ENCODE data around the gene PON1. TPM values are rescaled to one million over a fixed set of nuclear protein-coding genes. Genes with fewer than 3 reads are reported as not detected.
A peak's percentile ranks its signal among the peaks of the same experiment; 100 is the strongest.

The PON1 gene
- polyA plus RNA-seq, 1 donor from 2014 or later, result 0.25 TPM

DNA sequence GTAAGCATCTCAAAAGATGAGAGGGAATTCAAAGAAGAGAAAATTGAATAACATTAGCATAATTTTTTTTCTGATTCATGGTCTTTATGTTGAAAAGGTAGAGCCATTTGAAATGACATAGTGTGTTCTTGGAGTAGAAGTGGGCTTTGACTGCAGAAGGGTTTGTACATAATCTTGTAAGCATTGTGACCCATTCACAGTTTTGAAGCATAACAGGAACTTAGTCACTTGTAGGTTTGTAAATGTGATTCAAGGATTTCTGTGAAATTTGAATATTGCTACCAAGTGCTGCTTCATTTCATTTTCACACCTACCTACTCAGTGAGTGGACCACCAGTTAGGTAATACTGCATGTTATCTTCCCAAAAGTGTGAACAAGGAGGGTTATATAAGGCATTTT, 68.6 kb downstream of the PON1 start:
- no peak overlapping the region for H3K4me3 ChIP-seq (ENCODE audit: low read length)
- H3F3A ChIP-seq (ENCODE audit: insufficient read depth, low read length, poor library complexity, severe bottlenecking), result no peaks in the 10 kb centered on the region
- H3K36me3 ChIP-seq (ENCODE audit: insufficient read depth, low read length), result no peaks in the 10 kb centered on the region
- no peaks in the 10 kb centered on the region for H4K20me1 ChIP-seq (ENCODE audit: insufficient read depth)
- no peak overlapping the region for H2AFZ ChIP-seq (ENCODE audit: low read depth, low read length)
- TF ChIP-seq EP300 (conservative IDR thresholded peaks at IDR 0.05; ENCODE audit: poor library complexity, severe bottlenecking) (no peak), POLR2AphosphoS5 (IDR thresholded peaks at IDR 0.05) (no peak), TAF1 (IDR thresholded peaks at IDR 0.05; ENCODE audit: low read depth) (no peak), RAD21 (conservative IDR thresholded peaks at IDR 0.05) (no peak), EZH2 (IDR thresholded peaks at IDR 0.05; ENCODE audit: borderline replicate concordance, insufficient read depth, low read length, poor library complexity, severe bottlenecking) (no peak), SMC3 (conservative IDR thresholded peaks at IDR 0.05; ENCODE audit: poor library complexity) (no peak)
- TF ChIP-seq, protein P1, sequence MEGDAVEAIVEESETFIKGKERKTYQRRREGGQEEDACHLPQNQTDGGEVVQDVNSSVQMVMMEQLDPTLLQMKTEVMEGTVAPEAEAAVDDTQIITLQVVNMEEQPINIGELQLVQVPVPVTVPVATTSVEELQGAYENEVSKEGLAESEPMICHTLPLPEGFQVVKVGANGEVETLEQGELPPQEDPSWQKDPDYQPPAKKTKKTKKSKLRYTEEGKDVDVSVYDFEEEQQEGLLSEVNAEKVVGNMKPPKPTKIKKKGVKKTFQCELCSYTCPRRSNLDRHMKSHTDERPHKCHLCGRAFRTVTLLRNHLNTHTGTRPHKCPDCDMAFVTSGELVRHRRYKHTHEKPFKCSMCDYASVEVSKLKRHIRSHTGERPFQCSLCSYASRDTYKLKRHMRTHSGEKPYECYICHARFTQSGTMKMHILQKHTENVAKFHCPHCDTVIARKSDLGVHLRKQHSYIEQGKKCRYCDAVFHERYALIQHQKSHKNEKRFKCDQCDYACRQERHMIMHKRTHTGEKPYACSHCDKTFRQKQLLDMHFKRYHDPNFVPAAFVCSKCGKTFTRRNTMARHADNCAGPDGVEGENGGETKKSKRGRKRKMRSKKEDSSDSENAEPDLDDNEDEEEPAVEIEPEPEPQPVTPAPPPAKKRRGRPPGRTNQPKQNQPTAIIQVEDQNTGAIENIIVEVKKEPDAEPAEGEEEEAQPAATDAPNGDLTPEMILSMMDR (IDR thresholded peaks at IDR 0.05; ENCODE audit: poor library complexity, severe bottlenecking), result no peak
- TF ChIP-seq, protein P2, sequence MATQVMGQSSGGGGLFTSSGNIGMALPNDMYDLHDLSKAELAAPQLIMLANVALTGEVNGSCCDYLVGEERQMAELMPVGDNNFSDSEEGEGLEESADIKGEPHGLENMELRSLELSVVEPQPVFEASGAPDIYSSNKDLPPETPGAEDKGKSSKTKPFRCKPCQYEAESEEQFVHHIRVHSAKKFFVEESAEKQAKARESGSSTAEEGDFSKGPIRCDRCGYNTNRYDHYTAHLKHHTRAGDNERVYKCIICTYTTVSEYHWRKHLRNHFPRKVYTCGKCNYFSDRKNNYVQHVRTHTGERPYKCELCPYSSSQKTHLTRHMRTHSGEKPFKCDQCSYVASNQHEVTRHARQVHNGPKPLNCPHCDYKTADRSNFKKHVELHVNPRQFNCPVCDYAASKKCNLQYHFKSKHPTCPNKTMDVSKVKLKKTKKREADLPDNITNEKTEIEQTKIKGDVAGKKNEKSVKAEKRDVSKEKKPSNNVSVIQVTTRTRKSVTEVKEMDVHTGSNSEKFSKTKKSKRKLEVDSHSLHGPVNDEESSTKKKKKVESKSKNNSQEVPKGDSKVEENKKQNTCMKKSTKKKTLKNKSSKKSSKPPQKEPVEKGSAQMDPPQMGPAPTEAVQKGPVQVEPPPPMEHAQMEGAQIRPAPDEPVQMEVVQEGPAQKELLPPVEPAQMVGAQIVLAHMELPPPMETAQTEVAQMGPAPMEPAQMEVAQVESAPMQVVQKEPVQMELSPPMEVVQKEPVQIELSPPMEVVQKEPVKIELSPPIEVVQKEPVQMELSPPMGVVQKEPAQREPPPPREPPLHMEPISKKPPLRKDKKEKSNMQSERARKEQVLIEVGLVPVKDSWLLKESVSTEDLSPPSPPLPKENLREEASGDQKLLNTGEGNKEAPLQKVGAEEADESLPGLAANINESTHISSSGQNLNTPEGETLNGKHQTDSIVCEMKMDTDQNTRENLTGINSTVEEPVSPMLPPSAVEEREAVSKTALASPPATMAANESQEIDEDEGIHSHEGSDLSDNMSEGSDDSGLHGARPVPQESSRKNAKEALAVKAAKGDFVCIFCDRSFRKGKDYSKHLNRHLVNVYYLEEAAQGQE (IDR thresholded peaks at IDR 0.05; ENCODE audit: borderline replicate concordance), result no peak
- no peak overlapping the region for H3K9ac ChIP-seq (ENCODE audit: low read length)
- H3K4me2 ChIP-seq (ENCODE audit: low read length), result no peak overlapping the region
- H3K9me3 ChIP-seq (ENCODE audit: low read length), result no peaks in the 10 kb centered on the region
- no peak overlapping the region for H3K27ac ChIP-seq (ENCODE audit: low read length)
- H3K79me2 ChIP-seq (replicated peaks; ENCODE audit: insufficient read depth, low read length), result no peaks in the 10 kb centered on the region
- no peaks in the 10 kb centered on the region for H3K27me3 ChIP-seq (ENCODE audit: insufficient read depth, low read depth, low read length)
- H3K9me2 ChIP-seq (ENCODE audit: insufficient read depth, low read length), result no peaks in the 10 kb centered on the region

DNA sequence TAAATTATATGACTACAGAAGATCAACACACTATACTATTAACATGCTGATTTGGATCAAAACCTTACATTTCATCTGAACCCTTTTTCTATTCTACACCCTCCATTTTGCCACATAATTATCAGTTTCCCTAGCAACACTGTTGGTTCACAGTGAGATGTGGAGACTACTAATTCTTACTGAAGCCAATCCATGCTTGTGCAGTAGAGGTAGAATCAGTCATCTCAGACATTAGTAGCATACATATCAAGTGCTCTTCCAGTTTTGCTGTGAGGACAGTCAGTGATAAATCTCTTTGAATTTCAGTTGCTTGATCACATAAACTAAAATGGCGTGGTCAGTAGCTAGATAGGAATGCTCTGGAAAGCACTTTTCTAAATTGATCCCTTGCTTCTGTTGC, 70.3 kb downstream of the PON1 start:
- Histone ChIP-seq H3K4me2 (ENCODE audit: low read length) (peak overlapping the region; percentile 25), H3K36me3 (ENCODE audit: insufficient read depth, low read length) (no peaks in the 10 kb centered on the region), H3K27me3 (ENCODE audit: insufficient read depth, low read depth, low read length) (no peaks in the 10 kb centered on the region), H3K9me2 (ENCODE audit: insufficient read depth, low read length) (no peaks in the 10 kb centered on the region), H3K4me3 (ENCODE audit: low read length) (peak overlapping the region; percentile 9), H4K20me1 (ENCODE audit: insufficient read depth) (no peaks in the 10 kb centered on the region), H3K9ac (ENCODE audit: low read length) (no peak overlapping the region), H3K79me2 (replicated peaks; ENCODE audit: insufficient read depth, low read length) (no peaks in the 10 kb centered on the region), H3K27ac (ENCODE audit: low read length) (peak overlapping the region; percentile 51), H3F3A (ENCODE audit: insufficient read depth, low read length, poor library complexity, severe bottlenecking) (no peaks in the 10 kb centered on the region), H3K9me3 (ENCODE audit: low read length) (no peaks in the 10 kb centered on the region), H2AFZ (ENCODE audit: low read depth, low read length) (no peak overlapping the region)
- no peak for TF ChIP-seq RAD21 (conservative IDR thresholded peaks at IDR 0.05)

DNA sequence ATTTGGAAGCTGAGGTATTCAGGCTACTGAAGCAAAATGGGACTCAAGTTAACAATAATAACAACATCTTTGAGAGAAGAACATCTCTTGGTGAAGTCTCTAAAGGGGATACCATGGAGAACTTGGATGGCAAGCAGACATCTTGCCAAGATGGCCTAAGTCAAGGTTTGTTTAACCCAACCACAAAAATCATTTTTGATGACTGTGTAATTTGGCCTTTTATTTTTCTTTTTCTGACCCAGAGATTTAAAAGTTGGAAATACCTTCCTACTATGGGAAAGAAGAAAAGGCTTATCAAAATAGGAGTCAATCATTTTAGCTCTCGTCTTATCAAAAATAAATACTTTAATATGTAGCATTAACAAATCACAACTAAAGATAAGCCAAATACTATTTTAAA, 72.4 kb downstream of the PON1 start:
- no peaks in the 10 kb centered on the region for H3K36me3 ChIP-seq (ENCODE audit: insufficient read depth, low read length)
- H3K9ac ChIP-seq (ENCODE audit: low read length), result no peak overlapping the region
- no peaks in the 10 kb centered on the region for H4K20me1 ChIP-seq (ENCODE audit: insufficient read depth)
- H3K4me2 ChIP-seq (ENCODE audit: low read length), result no peak overlapping the region
- TF ChIP-seq RAD21 (conservative IDR thresholded peaks at IDR 0.05), result no peak
- no peak for TF ChIP-seq EP300 (conservative IDR thresholded peaks at IDR 0.05; ENCODE audit: poor library complexity, severe bottlenecking)
- TF ChIP-seq, protein P2 (IDR thresholded peaks at IDR 0.05; ENCODE audit: borderline replicate concordance), result no peak
- TF ChIP-seq, protein P1 (IDR thresholded peaks at IDR 0.05; ENCODE audit: poor library complexity, severe bottlenecking), result no peak
- no peak for TF ChIP-seq POLR2AphosphoS5 (IDR thresholded peaks at IDR 0.05)
- TF ChIP-seq TAF1 (IDR thresholded peaks at IDR 0.05; ENCODE audit: low read depth), result no peak
- TF ChIP-seq SMC3 (conservative IDR thresholded peaks at IDR 0.05; ENCODE audit: poor library complexity), result no peak
- no peak overlapping the region for H2AFZ ChIP-seq (ENCODE audit: low read depth, low read length)
- no peaks in the 10 kb centered on the region for H3K9me3 ChIP-seq (ENCODE audit: low read length)
- H3K27me3 ChIP-seq (ENCODE audit: insufficient read depth, low read depth, low read length), result no peaks in the 10 kb centered on the region
- no peaks in the 10 kb centered on the region for H3K79me2 ChIP-seq (replicated peaks; ENCODE audit: insufficient read depth, low read length)
- H3K27ac ChIP-seq (ENCODE audit: low read length), result no peak overlapping the region
- H3K9me2 ChIP-seq (ENCODE audit: insufficient read depth, low read length), result no peaks in the 10 kb centered on the region
- H3K4me3 ChIP-seq (ENCODE audit: low read length), result no peak overlapping the region
- peaks cover 5% of the 10 kb centered on the region for H3F3A ChIP-seq (ENCODE audit: insufficient read depth, low read length, poor library complexity, severe bottlenecking)

All from neural cell (in vitro differentiated cells).